Immature natural killer cell (primary cell): ENCODE results near the gene C1QTNF7. TPM values are rescaled to one million over a fixed set of nuclear protein-coding genes. Genes with fewer than 3 reads are reported as not detected.
A peak's percentile ranks its signal among the peaks of the same experiment; 100 is the strongest.

ENCODE experiments used
- DNase-seq, 3 donors: peaks; one replicate each; pipeline ENCODE4 v3.0.0; 2022; ENCODE audit warnings: mixed read lengths in 1 of 3
- H3K27ac Mint-ChIP-seq, 6 donors: one replicate each; pipeline ENCODE4 v1.8.0; 2020; ENCODE audit warnings: mixed read lengths in 6 of 6, mild to moderate bottlenecking in 5 of 6, inconsistent platforms in 4 of 6, moderate library complexity in 3 of 6
- H3K27me3 Mint-ChIP-seq, 3 donors: one replicate each; pipeline ENCODE4 v1.8.0; 2020 to 2021; ENCODE audit warnings: low read depth in 3 of 3, mild to moderate bottlenecking in 3 of 3, mixed read lengths in 3 of 3, moderate library complexity in 3 of 3, inconsistent platforms in 1 of 3
- H3K36me3 Mint-ChIP-seq, 3 donors: one replicate each; pipeline ENCODE4 v1.8.0; 2020; ENCODE audit warnings: mixed read lengths in 3 of 3, inconsistent platforms in 2 of 3, mild to moderate bottlenecking in 2 of 3
- H3K4me1 Mint-ChIP-seq, 2 donors: one replicate each; pipeline ENCODE4 v1.8.0; 2020; ENCODE audit warnings: inconsistent platforms in 2 of 2, mild to moderate bottlenecking in 2 of 2, mixed read lengths in 2 of 2, moderate library complexity in 1 of 2
- H3K4me3 Mint-ChIP-seq, 5 donors: one replicate each; pipeline ENCODE4 v1.8.0; 2020; ENCODE audit warnings: mild to moderate bottlenecking in 5 of 5, mixed read lengths in 5 of 5, inconsistent platforms in 3 of 5, moderate library complexity in 3 of 5
- H3K9me3 Mint-ChIP-seq, 6 donors: one replicate each; pipeline ENCODE4 v1.8.0; 2020; ENCODE audit warnings: mild to moderate bottlenecking in 6 of 6, mixed read lengths in 6 of 6, inconsistent platforms in 4 of 6, moderate library complexity in 3 of 6
- polyA plus RNA-seq, 3 donors: library from polyadenylated mRNA; unstranded; fragments of 300-500 nt; fragmentation: Illumina TruSeq; gene quantifications; one replicate each; pipeline ENCODE4 v1.2.3, GENCODE V29; 2021

C1QTNF7 gene
- polyA plus RNA-seq, 3 donors from 2014 or later: not detected

DNA sequence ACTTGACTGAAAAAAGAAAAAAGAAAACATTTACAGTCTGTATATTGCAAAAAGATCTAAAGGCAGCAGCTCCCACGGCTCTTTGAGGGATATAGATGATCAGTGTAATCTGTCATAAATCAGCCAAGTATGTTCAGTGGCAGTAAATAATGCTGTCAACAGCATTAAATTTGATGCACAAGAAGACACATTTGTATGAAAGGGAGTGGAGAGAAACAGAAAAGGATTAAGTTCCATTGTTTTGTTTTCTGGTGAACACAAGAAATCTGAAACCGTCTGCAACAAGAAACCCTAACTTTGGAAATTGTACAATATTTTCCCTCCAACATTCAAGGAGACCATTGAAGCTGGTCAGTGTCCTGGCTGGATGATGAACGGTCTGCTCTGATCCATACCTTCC, 27.6 kb upstream of the C1QTNF7 start:
- peak overlapping the region; percentile 46 to 87 (median 72) for H3K27ac Mint-ChIP-seq
- peak overlapping the region in 3 of 5 donors; percentile 12 to 84 (median 65) for H3K4me3 Mint-ChIP-seq
- no peak for DNase-seq
- H3K27me3 Mint-ChIP-seq: peaks cover 0 to 4% (median 0%) of the 10 kb centered on the region in 3 donors
- H3K9me3 Mint-ChIP-seq: no peaks in the 10 kb centered on the region
- H3K36me3 Mint-ChIP-seq: no peaks in the 10 kb centered on the region
- H3K4me1 Mint-ChIP-seq: peaks cover 43 to 44% of the 10 kb centered on the region in 2 donors

DNA sequence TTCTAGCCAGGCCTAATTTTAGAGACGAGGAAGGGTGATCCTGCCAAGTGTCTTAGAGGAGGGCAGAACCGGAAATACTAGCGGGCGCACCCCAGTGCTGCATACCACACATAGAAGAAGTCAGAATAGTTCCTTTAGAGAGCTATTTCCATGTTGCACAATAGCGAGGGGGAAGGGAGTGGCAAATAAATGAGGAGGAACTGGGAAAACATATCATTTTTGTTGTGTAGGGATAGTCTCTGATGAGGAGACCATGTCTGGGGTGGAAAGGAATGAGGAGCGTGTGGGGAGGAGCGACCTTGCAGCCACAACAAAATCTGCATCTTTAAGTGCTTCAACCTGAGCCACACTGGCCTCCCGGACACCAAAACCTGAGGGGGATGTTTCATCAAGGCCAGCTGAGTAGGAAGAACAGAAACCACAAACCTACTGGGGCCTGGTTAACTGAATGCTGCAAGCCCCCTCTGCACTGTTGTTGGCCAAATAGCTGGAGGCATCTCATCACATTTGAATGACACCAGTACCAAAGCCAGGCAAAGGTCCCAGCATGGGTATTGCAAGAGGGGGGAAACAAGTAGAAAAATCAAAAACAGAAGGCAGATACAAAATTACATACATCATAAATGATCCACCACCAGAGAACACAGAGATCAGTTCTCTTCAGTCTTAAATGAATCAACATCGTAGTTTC, 26.7 kb upstream of the C1QTNF7 start:
- peaks cover 40 to 44% of the 10 kb centered on the region in 2 donors for H3K4me1 Mint-ChIP-seq
- no peaks in the 10 kb centered on the region for H3K9me3 Mint-ChIP-seq
- DNase-seq: peak; percentile 18 to 38 (median 30)
- H3K36me3 Mint-ChIP-seq: no peaks in the 10 kb centered on the region
- H3K27me3 Mint-ChIP-seq: peaks cover 0 to 4% (median 0%) of the 10 kb centered on the region in 3 donors
- H3K4me3 Mint-ChIP-seq: peak overlapping the region; percentile 65 to 87 (median 78)
- peak overlapping the region; percentile 64 to 87 (median 80) for H3K27ac Mint-ChIP-seq

DNA sequence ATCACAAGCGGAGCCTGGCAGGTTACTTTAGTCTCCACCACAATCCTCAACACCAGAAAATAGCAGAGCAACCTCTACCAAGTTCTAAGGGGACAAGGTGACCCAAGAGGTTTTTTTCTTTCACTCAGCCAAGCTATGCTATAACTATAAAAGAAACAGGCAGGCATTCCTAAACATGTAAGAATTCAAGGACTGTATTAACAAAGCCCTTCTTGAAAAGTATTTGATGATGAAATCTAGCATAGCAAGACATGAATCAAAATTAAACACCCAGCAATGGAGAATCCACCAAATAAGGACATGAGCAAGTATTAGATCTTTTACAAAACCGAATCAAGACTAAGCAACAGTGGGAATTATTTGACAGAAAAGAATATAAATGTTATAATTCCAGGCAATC, 25.7 kb upstream of the C1QTNF7 start:
- no peak for DNase-seq
- peaks cover 35 to 41% of the 10 kb centered on the region in 2 donors for H3K4me1 Mint-ChIP-seq
- no peak overlapping the region for H3K4me3 Mint-ChIP-seq
- no peaks in the 10 kb centered on the region for H3K36me3 Mint-ChIP-seq
- no peaks in the 10 kb centered on the region for H3K9me3 Mint-ChIP-seq
- peak overlapping the region in 4 of 6 donors; percentile 46 to 80 (median 70) for H3K27ac Mint-ChIP-seq
- H3K27me3 Mint-ChIP-seq: peaks cover 1 to 4% (median 2%) of the 10 kb centered on the region in 3 donors

DNA sequence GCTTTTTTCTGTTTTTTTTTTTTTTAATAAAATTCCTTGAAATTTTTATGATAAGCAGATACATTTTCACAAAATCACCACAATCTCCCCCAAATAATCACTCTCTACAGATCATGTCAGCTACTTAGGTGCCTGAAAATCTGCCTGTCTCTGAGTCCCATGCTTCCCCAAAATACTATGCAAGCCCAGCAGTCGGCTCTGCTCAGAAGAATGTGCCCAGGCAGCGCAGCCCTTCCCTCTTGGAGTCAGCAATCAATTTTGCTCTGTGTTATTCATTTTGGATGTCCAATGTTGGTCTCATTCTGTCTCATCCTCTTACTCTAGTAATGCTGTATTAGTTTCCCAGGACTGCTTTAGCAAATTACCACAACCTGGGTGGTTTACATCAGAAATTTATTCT, 24.9 kb upstream of the C1QTNF7 start:
- Mint-ChIP-seq H3K9me3 (no peaks in the 10 kb centered on the region), H3K4me3 (no peak overlapping the region), H3K27me3 (peaks cover 2 to 6% (median 3%) of the 10 kb centered on the region in 3 donors), H3K4me1 (peaks cover 35 to 41% of the 10 kb centered on the region in 2 donors), H3K36me3 (no peaks in the 10 kb centered on the region), H3K27ac (no peak overlapping the region)
- DNase-seq: no peak

DNA sequence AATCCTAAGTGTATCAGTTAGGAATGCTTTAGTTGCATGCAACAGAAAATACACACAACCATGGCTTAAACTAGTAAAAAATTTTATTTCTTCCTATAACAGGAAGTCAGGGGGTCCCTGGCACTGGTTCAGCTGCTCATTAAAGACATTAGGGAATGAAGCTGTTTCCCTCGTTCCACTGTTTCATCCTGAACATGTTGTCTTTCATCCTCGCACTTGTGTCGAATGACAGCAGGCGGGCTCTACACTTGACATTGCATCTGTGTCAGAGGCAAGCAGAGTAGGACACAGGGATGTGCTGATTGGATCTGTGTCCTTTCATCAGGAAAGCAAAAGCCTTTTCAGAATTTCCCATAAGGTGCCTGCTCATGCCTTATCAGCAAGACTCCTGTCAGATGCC, 22.8 kb upstream of the C1QTNF7 start:
- Mint-ChIP-seq H3K27ac (no peak overlapping the region), H3K36me3 (no peaks in the 10 kb centered on the region), H3K27me3 (peaks cover 2 to 6% (median 3%) of the 10 kb centered on the region in 3 donors), H3K4me3 (no peak overlapping the region), H3K4me1 (peaks cover 40 to 41% of the 10 kb centered on the region in 2 donors), H3K9me3 (no peaks in the 10 kb centered on the region)
- DNase-seq: no peak

DNA sequence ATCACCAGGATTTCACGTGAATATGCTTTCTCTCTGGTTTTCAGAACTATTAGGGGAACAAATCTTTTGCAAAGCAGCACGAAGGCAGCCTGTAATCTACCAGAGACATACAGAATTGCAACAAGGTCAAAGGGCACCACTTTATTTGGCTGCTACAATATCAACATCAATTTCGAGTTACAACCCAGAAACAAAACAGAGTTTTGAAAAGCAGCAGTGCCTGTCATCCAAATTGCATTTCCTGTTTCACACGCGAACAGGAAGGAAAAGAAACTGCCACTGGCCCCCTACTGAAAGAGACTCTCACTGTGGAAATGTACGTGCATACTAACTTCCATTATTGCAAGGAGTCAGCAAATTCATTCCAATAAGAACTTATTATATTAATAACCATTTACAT, 17.1 kb upstream of the C1QTNF7 start:
- H3K36me3 Mint-ChIP-seq: peaks cover 0 to 3% (median 0%) of the 10 kb centered on the region in 3 donors
- H3K27me3 Mint-ChIP-seq: peaks cover 2 to 3% (median 2%) of the 10 kb centered on the region in 3 donors
- peak overlapping the region; percentile 64 to 89 (median 81) for H3K27ac Mint-ChIP-seq
- DNase-seq: peak; percentile 20 to 40 (median 35)
- H3K4me1 Mint-ChIP-seq: peaks cover 59 to 68% of the 10 kb centered on the region in 2 donors
- H3K9me3 Mint-ChIP-seq: no peaks in the 10 kb centered on the region
- peak overlapping the region; percentile 73 to 78 (median 75) for H3K4me3 Mint-ChIP-seq

DNA sequence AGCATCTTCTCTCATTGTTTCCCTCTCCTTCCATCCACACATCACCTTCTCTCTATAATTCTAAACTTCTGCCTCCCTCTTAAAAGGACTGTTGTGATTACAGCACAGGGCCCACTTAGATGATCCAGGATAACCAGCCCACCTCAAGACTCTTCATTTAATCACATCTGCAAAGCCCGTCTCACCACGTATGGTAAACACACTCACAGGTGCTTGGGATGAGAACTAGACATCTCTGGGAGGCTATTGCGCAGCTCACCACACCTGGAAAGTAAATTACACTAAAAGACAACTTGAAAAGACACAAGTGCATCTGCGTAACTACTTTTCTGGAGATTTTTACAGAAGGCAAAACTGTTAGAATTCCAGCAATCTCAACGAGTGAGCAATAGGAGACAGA, 15.4 kb upstream of the C1QTNF7 start:
- peaks cover 59 to 68% of the 10 kb centered on the region in 2 donors for H3K4me1 Mint-ChIP-seq
- H3K27ac Mint-ChIP-seq: peak overlapping the region in 5 of 6 donors; percentile 1 to 29 (median 20)
- peaks cover 2 to 4% (median 3%) of the 10 kb centered on the region in 3 donors for H3K27me3 Mint-ChIP-seq
- peaks cover 0 to 3% (median 0%) of the 10 kb centered on the region in 3 donors for H3K36me3 Mint-ChIP-seq
- DNase-seq: no peak
- no peaks in the 10 kb centered on the region for H3K9me3 Mint-ChIP-seq
- peak overlapping the region in 3 of 5 donors; percentile 3 to 11 (median 7) for H3K4me3 Mint-ChIP-seq

DNA sequence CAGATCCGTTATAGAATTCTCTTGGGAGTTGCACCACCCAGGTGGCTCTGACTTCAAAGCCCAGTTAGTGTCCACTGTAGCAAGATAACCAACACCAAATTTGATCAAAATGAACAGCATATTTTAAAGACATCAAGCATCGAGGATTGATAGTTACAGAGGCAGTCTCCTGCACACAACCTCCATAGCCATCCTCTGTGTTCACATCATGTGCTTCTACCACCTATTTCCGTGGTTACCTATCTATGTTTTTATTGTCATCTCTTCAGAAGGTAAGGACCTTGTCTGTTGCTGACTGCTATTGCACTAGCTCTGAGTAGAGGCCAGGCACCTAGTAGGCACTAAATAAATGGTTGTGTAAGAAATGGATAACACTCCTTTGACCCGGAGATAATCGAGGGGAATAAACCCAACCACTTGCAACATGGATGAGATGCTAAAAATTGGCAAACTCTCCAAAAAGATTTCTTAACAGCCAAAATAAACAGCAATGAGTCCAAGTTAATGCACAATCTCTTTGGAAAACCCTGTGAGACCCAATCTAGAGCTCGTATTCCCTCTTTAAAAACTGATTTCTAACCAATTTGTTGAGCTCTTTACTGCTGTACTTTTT, 14.7 kb upstream of the C1QTNF7 start:
- no peak for DNase-seq
- Mint-ChIP-seq H3K27ac (peak overlapping the region in 5 of 6 donors; percentile 30 to 87 (median 62)), H3K9me3 (no peaks in the 10 kb centered on the region), H3K36me3 (peaks cover 0 to 3% (median 0%) of the 10 kb centered on the region in 3 donors), H3K4me1 (peaks cover 59 to 68% of the 10 kb centered on the region in 2 donors), H3K4me3 (peak overlapping the region; percentile 41 to 57 (median 54)), H3K27me3 (peaks cover 0 to 6% (median 2%) of the 10 kb centered on the region in 3 donors)

DNA sequence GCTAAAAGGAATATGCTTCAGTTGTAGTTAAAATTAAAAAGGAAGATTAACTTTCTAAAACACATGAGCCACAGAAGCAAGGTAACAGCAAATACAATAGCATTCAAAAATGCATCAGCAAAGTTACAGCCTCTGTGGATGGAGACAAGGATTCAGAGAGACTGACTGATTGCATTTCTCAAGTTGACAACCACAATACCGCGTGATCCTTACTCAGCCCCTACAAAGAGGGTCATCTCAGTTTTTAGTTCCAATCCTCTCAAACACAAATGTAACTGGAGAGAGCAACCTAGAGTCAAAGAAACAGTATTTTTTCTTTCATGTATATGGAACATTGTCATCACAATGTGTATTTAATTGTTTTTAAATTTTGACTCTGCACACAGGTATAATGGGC, 14.2 kb upstream of the C1QTNF7 start:
- peaks cover 56 to 65% of the 10 kb centered on the region in 2 donors for H3K4me1 Mint-ChIP-seq
- H3K9me3 Mint-ChIP-seq: no peaks in the 10 kb centered on the region
- peaks cover 0 to 3% (median 3%) of the 10 kb centered on the region in 3 donors for H3K36me3 Mint-ChIP-seq
- DNase-seq: peak in 1 of 3 donors; percentile 13
- H3K27ac Mint-ChIP-seq: peak overlapping the region in 5 of 6 donors; percentile 37 to 87 (median 62)
- H3K27me3 Mint-ChIP-seq: peaks cover 0 to 9% (median 2%) of the 10 kb centered on the region in 3 donors
- H3K4me3 Mint-ChIP-seq: peak overlapping the region; percentile 41 to 57 (median 54)

DNA sequence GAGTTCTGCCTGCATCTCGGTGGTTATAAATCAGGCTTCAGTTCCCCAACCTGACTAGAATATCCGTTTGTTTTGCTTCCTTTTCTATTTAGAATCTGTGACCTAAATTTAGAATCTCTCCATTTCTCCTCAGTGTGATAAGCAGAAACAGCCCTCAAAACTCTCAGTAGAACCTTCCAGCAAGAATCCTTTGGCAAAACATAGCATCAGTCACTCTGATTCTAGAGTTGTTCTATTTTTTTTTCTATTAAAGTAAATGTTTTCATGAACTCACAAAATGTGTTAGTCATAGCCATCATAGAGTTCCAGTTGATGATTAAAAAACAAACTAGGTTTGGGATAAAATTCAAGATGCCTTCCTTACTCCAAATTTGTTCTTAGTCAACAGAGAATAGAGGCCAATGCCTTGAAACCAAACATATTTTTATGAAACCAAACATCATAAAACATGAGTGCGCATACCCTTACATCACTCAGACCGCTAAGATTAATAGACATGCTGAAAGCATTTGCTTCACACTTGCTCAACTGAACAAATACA, 13.2 kb upstream of the C1QTNF7 start:
- Mint-ChIP-seq H3K4me1 (peaks cover 49 to 55% of the 10 kb centered on the region in 2 donors), H3K36me3 (peaks cover 0 to 3% (median 3%) of the 10 kb centered on the region in 3 donors), H3K27ac (peak overlapping the region in 1 of 6 donors; percentile 1), H3K27me3 (peaks cover 0 to 14% (median 2%) of the 10 kb centered on the region in 3 donors), H3K9me3 (no peaks in the 10 kb centered on the region), H3K4me3 (peak overlapping the region in 3 of 5 donors; percentile 10 to 48 (median 39))
- no peak for DNase-seq

DNA sequence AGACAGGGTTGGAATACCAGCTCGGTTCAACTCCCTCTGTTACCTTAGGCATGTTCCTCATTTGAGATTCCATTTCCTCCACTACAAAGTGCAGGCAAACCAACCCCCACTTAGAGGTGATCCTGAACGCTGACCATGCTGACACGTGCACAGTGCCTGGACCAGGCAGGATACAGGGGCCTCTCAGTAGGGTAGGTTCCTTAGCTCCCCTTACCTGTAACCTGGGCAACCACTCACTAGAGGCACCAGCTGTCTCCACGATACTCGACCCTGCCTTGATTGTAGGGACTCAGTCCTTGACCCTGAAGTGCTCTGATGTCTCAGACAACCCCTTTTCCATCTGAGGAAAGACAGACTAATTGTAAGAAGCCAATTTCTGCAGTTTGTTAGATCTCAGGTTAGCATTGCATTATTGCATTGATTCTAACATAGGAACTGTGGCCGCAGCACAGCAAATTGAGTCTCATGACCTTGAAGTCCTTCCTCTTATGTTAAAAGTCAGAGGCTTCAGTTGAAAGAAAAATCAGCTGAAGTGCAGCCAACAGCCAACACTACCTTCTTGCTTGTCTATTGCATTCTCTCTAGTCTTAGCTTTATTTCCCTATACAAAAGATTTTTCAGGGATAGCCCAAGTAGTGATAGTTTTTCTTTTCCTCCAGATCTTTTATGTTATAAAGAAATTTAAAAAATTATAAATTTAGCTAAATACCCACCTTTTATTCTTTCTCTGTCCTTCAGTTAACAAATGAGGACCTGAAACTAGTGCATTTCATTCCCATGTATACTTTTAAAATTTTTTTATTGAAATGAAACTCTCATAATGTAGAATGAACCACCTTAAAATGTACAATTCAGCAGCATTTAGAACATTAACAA, 11.2 kb upstream of the C1QTNF7 start:
- H3K9me3 Mint-ChIP-seq: no peaks in the 10 kb centered on the region
- H3K27ac Mint-ChIP-seq: no peak overlapping the region
- no peak overlapping the region for H3K4me3 Mint-ChIP-seq
- H3K27me3 Mint-ChIP-seq: peaks cover 0 to 14% (median 2%) of the 10 kb centered on the region in 3 donors
- H3K4me1 Mint-ChIP-seq: peaks cover 30 to 35% of the 10 kb centered on the region in 2 donors
- H3K36me3 Mint-ChIP-seq: peaks cover 3% of the 10 kb centered on the region in 3 donors
- no peak for DNase-seq

DNA sequence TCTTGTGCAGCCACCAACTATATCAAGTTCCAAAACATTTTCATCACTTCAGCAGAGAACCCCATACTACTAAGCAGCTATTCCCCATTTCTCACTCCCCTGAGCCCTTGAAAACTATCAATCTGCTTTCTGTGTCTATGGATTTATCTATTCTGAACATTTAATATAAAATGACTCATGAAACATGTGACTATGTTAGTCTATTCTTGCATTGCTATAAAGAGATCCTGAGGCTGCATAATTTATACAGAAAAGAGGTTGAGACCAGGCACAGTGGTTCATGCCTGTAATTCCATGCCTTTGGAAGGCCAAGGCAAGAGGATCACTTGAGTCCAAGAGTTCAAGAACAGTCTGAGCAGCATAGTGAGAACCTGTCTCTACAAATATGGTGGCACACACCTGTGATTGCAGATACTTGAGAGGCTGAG, 10.6 kb upstream of the C1QTNF7 start:
- Mint-ChIP-seq H3K9me3 (no peaks in the 10 kb centered on the region), H3K27me3 (peaks cover 2 to 14% (median 2%) of the 10 kb centered on the region in 3 donors), H3K4me3 (no peak overlapping the region), H3K36me3 (peaks cover 3% of the 10 kb centered on the region in 3 donors), H3K27ac (no peak overlapping the region), H3K4me1 (peaks cover 24 to 29% of the 10 kb centered on the region in 2 donors)
- DNase-seq: no peak

DNA sequence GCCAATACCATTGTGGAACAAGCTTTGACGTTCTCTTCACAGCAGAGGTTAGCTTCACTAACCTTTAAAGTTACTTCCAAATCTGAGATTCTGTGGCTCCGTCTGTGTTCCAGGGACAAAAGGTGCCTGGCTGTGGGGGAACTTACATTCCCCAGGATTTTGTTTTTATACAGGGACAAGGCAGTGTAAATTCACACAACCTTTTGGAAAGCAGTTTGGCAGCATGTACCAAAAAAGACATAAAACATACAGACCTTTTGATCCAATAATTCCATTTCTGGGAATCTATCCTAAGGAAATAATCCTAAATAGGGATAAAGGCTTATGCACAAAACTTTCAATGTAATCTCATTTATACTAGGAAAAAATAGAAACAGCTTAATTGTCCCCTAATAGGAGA, 8.9 kb upstream of the C1QTNF7 start:
- peaks cover 3 to 7% (median 3%) of the 10 kb centered on the region in 3 donors for H3K36me3 Mint-ChIP-seq
- DNase-seq: no peak
- no peak overlapping the region for H3K27ac Mint-ChIP-seq
- H3K4me3 Mint-ChIP-seq: no peak overlapping the region
- peaks cover 2 to 14% (median 4%) of the 10 kb centered on the region in 3 donors for H3K27me3 Mint-ChIP-seq
- no peaks in the 10 kb centered on the region for H3K9me3 Mint-ChIP-seq
- peaks cover 9 to 11% of the 10 kb centered on the region in 2 donors for H3K4me1 Mint-ChIP-seq
